Stimulated activated CD8-positive, alpha-beta memory T cell treated with anti-CD3 and anti-CD28 coated beads, Interleukin-15, amount 100 ng/mL, for 4 hours (primary cell): ENCODE measurements around the gene SEC61A1.

Experiments used
- DNase-seq, 2 donors: peaks; one replicate each; pipeline ENCODE4 v3.0.0-alpha.2; 2020; ENCODE audit warnings: low read depth in 2 of 2

SEC61A1 gene

DNA sequence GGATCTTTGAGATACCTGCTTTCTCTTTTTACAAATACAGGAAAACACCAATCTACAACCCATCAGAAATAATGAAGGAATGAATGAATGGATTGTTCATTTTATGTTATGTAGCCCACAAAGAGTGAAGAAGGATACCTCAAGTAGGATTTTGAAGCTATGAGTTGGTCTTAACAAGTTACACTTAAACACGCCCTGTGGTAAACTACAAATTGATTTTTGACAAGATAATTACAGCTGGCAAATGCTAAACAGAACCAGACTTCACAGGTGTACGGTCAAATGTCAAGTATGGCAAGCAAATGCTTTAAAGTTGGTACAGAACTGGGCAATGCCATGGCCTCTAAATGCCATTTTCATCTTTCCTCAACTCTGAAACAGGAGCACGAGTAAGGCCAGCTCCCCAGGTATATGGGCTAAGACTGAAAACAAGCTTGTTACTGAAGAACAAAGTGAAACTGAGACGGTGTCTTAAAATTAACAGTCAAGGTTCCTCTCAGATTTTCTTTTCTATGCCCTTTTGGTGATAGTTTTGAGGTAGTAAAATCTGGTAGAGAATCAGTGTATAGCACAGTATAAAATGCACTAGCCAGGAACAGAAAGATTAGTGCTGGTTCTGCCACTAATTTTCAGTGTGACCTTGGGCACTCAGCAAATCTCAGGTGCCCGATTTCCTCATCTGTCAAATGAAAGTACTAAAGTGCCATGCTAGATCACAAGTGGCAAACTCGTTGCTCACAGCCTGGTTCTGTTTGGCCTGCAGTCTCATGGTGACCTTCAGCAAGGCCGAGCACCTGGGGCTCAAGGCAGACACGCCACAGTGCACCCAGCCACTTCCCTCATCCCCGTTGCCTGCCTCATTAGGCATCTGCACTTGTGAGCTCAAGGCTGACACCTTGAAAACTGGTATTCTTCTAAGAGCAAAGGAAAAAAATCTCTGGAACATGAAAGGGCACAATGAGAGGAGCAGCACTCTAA lies 61.9 kb downstream of the SEC61A1 start:
- DNase-seq, result no peak
